ENCODE results near the gene NDUFAF3. TPM values are rescaled to one million over a fixed set of nuclear protein-coding genes. Genes with fewer than 3 reads are reported as not detected.

The NDUFAF3 gene
- polyA plus RNA-seq, 3 donors, result 42.1 to 93.4 (median 88.8) TPM

DNA sequence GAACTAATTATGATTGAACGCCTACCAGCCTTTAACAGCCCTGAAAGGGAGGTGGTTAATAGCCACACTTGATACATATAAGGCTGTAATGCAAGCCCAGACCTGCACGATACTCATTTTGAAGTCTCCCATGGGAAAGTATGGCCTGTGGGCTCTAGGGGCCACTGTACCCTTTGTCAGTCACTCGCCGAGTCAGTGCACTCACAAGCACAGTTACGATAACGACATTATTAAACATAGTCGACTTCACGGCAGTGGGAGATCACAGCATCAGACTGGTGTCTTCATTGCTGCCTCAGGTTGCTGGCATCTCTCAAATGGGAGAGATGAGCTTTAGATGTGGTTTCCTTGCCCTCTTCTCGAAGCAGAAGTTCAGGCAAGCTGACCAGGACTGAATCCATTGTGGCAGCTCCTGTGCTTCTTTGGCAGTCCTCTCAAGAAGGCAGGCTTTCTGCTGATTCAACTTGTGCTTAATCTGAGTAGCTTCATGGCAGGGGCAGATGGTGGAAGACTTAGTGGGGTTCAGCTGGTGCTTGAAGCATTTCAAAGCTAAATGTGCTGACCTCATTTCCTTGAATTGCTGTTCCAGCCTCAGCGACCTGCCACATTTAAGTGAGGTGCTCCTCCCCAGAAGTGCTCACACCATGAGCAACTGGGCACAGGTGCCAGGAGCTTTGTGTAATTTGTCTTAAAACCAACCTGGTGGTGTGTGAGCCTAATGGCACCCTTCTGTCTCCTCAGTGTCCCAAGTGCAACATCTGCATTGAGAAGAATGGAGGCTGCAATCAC is 47.7 kb upstream of the NDUFAF3 start:
- no peaks in the 10 kb centered on the region for H3K27me3 Mint-ChIP-seq (ENCODE audit: low read depth in 3 of 3)
- Histone ChIP-seq H3K4me1 (ENCODE audit: control insufficient read depth in 1 of 2, insufficient read depth in 2 of 2, low read length in 2 of 2) (no peaks in the 10 kb centered on the region), H3K27ac (ENCODE audit: low read depth in 1 of 2, low read length in 2 of 2) (no peak overlapping the region), H3K9me3 (replicated peaks in 1 of 2; ENCODE audit: control insufficient read depth in 1 of 2, insufficient read depth in 1 of 2, low read length in 2 of 2) (no peaks in the 10 kb centered on the region), H3K79me2 (ENCODE audit: insufficient read depth, low read length) (no peaks in the 10 kb centered on the region), H3K4me2 (replicated peaks; ENCODE audit: extremely low read depth, low read length, poor library complexity, severe bottlenecking) (no peak overlapping the region), H3K9ac (ENCODE audit: insufficient read depth, low read length, poor library complexity, severe bottlenecking) (no peak overlapping the region), H3K27me3 (ENCODE audit: control insufficient read depth in 2 of 2, insufficient read depth in 2 of 2, low read length in 2 of 2) (no peaks in the 10 kb centered on the region), H2AFZ (ENCODE audit: insufficient read depth, low read depth, low read length, poor library complexity, severe bottlenecking) (no peak overlapping the region), H3K36me3 (replicated peaks in 1 of 2; ENCODE audit: control insufficient read depth in 1 of 2, insufficient read depth in 2 of 2, low read length in 2 of 2) (peaks cover 84 to 98% of the 10 kb centered on the region in 2 donors), H4K20me1 (ENCODE audit: insufficient read depth, low read length) (no peaks in the 10 kb centered on the region), H3K4me3 (replicated peaks in 1 of 3; ENCODE audit: low read depth in 2 of 3, low read length in 3 of 3) (no peak overlapping the region)
- intact Hi-C loops (cut with micrococcal nuclease), result no loop called here
- H3K27ac Mint-ChIP-seq, result peak overlapping the region in 3 of 7 donors; percentile 52 to 69 (median 57)
- H3K36me3 Mint-ChIP-seq, result peaks cover 81 to 98% of the 10 kb centered on the region in 2 donors
- H3K9me3 Mint-ChIP-seq, result no peaks in the 10 kb centered on the region
- no peak overlapping the region for H3K4me3 Mint-ChIP-seq
- no peak for DNase-seq
- 98% methylated on average over 8 of the region's 10 CpGs for WGBS (ENCODE audit: insufficient coverage)
- TF ChIP-seq, protein P1, sequence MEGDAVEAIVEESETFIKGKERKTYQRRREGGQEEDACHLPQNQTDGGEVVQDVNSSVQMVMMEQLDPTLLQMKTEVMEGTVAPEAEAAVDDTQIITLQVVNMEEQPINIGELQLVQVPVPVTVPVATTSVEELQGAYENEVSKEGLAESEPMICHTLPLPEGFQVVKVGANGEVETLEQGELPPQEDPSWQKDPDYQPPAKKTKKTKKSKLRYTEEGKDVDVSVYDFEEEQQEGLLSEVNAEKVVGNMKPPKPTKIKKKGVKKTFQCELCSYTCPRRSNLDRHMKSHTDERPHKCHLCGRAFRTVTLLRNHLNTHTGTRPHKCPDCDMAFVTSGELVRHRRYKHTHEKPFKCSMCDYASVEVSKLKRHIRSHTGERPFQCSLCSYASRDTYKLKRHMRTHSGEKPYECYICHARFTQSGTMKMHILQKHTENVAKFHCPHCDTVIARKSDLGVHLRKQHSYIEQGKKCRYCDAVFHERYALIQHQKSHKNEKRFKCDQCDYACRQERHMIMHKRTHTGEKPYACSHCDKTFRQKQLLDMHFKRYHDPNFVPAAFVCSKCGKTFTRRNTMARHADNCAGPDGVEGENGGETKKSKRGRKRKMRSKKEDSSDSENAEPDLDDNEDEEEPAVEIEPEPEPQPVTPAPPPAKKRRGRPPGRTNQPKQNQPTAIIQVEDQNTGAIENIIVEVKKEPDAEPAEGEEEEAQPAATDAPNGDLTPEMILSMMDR (IDR thresholded peaks at IDR 0.05), result no peak
- no peaks in the 10 kb centered on the region for H3K4me1 Mint-ChIP-seq

DNA sequence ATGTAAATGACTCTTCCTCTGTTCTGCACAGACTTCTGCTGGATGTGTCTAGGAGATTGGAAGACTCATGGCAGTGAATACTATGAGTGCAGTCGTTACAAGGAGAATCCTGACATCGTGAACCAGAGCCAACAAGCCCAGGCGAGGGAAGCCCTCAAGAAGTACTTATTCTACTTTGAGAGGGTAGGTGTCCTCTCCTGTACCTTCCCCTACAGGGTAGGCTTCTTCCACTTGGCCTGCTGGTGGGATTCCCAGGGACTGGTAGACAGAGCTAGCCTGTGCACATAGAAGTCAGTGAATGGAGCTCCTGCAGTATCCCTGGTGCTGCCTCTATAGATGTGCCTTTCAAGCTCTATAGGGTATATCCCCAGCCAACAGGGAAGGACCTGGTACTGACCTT is 42.5 kb upstream of the NDUFAF3 start:
- intact Hi-C loops (cut with micrococcal nuclease), result no loop called here
- Mint-ChIP-seq H3K27me3 (ENCODE audit: low read depth in 3 of 3) (peaks cover 0 to under 1% (median 0%) of the 10 kb centered on the region in 3 donors), H3K4me1 (peaks cover 5% of the 10 kb centered on the region), H3K9me3 (no peaks in the 10 kb centered on the region), H3K36me3 (peaks cover 85 to 95% of the 10 kb centered on the region in 2 donors), H3K4me3 (no peak overlapping the region), H3K27ac (no peak overlapping the region)
- no peak overlapping the region for H3K9ac ChIP-seq (ENCODE audit: insufficient read depth, low read length, poor library complexity, severe bottlenecking)
- H3K4me3 ChIP-seq (replicated peaks in 1 of 3; ENCODE audit: low read depth in 2 of 3, low read length in 3 of 3), result no peak overlapping the region
- no peak overlapping the region for H3K4me2 ChIP-seq (replicated peaks; ENCODE audit: extremely low read depth, low read length, poor library complexity, severe bottlenecking)
- no peaks in the 10 kb centered on the region for H3K4me1 ChIP-seq (ENCODE audit: control insufficient read depth in 1 of 2, insufficient read depth in 2 of 2, low read length in 2 of 2)
- H3K27ac ChIP-seq (ENCODE audit: low read depth in 1 of 2, low read length in 2 of 2), result no peak overlapping the region
- no peak for DNase-seq
- H3K9me3 ChIP-seq (replicated peaks in 1 of 2; ENCODE audit: control insufficient read depth in 1 of 2, insufficient read depth in 1 of 2, low read length in 2 of 2), result no peaks in the 10 kb centered on the region
- H2AFZ ChIP-seq (ENCODE audit: insufficient read depth, low read depth, low read length, poor library complexity, severe bottlenecking), result no peak overlapping the region
- WGBS (ENCODE audit: insufficient coverage), result no CpG with 5 or more reads among the region's 3 CpGs
- no peaks in the 10 kb centered on the region for H3K27me3 ChIP-seq (ENCODE audit: control insufficient read depth in 2 of 2, insufficient read depth in 2 of 2, low read length in 2 of 2)
- H3K36me3 ChIP-seq (replicated peaks in 1 of 2; ENCODE audit: control insufficient read depth in 1 of 2, insufficient read depth in 2 of 2, low read length in 2 of 2), result peaks cover 86 to 98% of the 10 kb centered on the region in 2 donors
- TF ChIP-seq, protein P1 (IDR thresholded peaks at IDR 0.05), result no peak
- H3K79me2 ChIP-seq (ENCODE audit: insufficient read depth, low read length), result no peaks in the 10 kb centered on the region
- H4K20me1 ChIP-seq (ENCODE audit: insufficient read depth, low read length), result no peaks in the 10 kb centered on the region
